SK-N-SH (cell line): ENCODE results near the gene SNRNP200. TPM values are rescaled to one million over a fixed set of nuclear protein-coding genes. Genes with fewer than 3 reads are reported as not detected.

ENCODE experiments used
- CTCF ChIA-PET: fragments of 300-600, 350-600 bp; formaldehyde crosslinking; extraction: SDS; loops from one replicate; lab custom pipeline; 2021; lab: Yijun Ruan, JAX
- POLR2A ChIA-PET: fragments of 350-600 bp; sonication (Branson Sonifier 250); formaldehyde crosslinking; extraction: SDS; loops from one replicate; lab custom pipeline; 2020; ENCODE audit warnings: antibody characterized with exemption, inconsistent platforms; lab: Yijun Ruan, JAX
- DNase-seq: peaks from one replicate; pipeline ENCODE4 v3.0.0; 2012
- H2AFZ ChIP-seq: fragments of 200-600 bp; sonication (generic); 2 replicates; pipeline ENCODE4 v1.8.1; 2016; ENCODE audit warnings: antibody characterized with exemption, mild to moderate bottlenecking, low read depth
- H3F3A ChIP-seq: fragments of 200-600 bp; sonication (generic); replicated peaks from 2 replicates; pipeline ENCODE3; 2016; ENCODE audit warnings: antibody characterized with exemption, mild to moderate bottlenecking; ENCODE audit not compliant: insufficient read depth
- H3K27ac ChIP-seq, 2 experiments: fragments of 200-500 bp in 1 of 2; fragments of 200-600 bp in 1 of 2; sonication (Bioruptor generic) in 1 of 2; sonication (generic), shearing (Covaris generic) in 1 of 2; 2 replicates each; pipeline versions ENCODE4 v1.5.1 to v1.6.1; 2014 to 2016; ENCODE audit warnings: low read depth in 2 of 2, inconsistent platforms in 1 of 2, low read length in 1 of 2, mild to moderate bottlenecking in 1 of 2, mixed read lengths in 1 of 2
- H3K27me3 ChIP-seq: fragments of 200-600 bp; sonication (generic), shearing (Covaris generic); 2 replicates; pipeline ENCODE4 v1.6.1; 2016; ENCODE audit warnings: mixed run types; ENCODE audit not compliant: insufficient read depth
- H3K36me3 ChIP-seq, 2 experiments: fragments of 200-500 bp in 1 of 2; fragments of 200-600 bp in 1 of 2; sonication (Bioruptor generic) in 1 of 2; sonication (generic) in 1 of 2; replicated peaks in 1 of 2; 2 replicates each; pipeline versions ENCODE3 to v1.5.1; 2014 to 2016; ENCODE audit warnings: low read length in 1 of 2, mild to moderate bottlenecking in 1 of 2; ENCODE audit not compliant: insufficient read depth in 2 of 2, control insufficient read depth in 1 of 2
- H3K4me1 ChIP-seq, 2 experiments: fragments of 200-500 bp in 1 of 2; fragments of 200-600 bp in 1 of 2; sonication (Bioruptor generic) in 1 of 2; sonication (generic), shearing (Covaris generic) in 1 of 2; 2 replicates each; pipeline versions ENCODE4 v1.5.1 to v1.6.1; 2014 to 2016; ENCODE audit warnings: low read depth in 1 of 2, low read length in 1 of 2, mixed run types in 1 of 2; ENCODE audit not compliant: insufficient read depth in 2 of 2, control insufficient read depth in 1 of 2
- H3K4me2 ChIP-seq: fragments of 200-600 bp; sonication (generic), shearing (Covaris generic); 2 replicates; pipeline ENCODE4 v1.6.1; 2017; ENCODE audit warnings: mixed run types
- H3K4me3 ChIP-seq, 2 experiments: fragments of 200-500 bp in 1 of 2; fragments of 200-600 bp in 1 of 2; sonication (Bioruptor generic) in 1 of 2; sonication (generic), shearing (Covaris generic) in 1 of 2; 2 replicates each; pipeline versions ENCODE4 v1.5.1 to v1.8.1; 2014 to 2016; ENCODE audit warnings: low read depth in 2 of 2, inconsistent platforms in 1 of 2, low read length in 1 of 2, mild to moderate bottlenecking in 1 of 2, mixed read lengths in 1 of 2, moderate library complexity in 1 of 2
- H3K79me2 ChIP-seq: fragments of 200-600 bp; sonication (generic); 2 replicates; pipeline ENCODE4 v1.8.1; 2017; ENCODE audit warnings: mild to moderate bottlenecking; ENCODE audit not compliant: insufficient read depth
- H3K9ac ChIP-seq: fragments of 200-600 bp; sonication (generic); 2 replicates; pipeline ENCODE4 v1.6.1; 2017; ENCODE audit warnings: mixed run types
- H3K9me2 ChIP-seq: fragments of 200-600 bp; sonication (generic); 2 replicates; pipeline ENCODE4 v1.6.1; 2017; ENCODE audit warnings: mixed run types
- H3K9me3 ChIP-seq: fragments of 200-600 bp; sonication (generic); 2 replicates; pipeline ENCODE4 v1.6.1; 2017; ENCODE audit warnings: mixed run types, mild to moderate bottlenecking, moderate library complexity
- H4K20me1 ChIP-seq: fragments of 200-600 bp; sonication (generic); 2 replicates; pipeline ENCODE4 v1.6.1; 2017; ENCODE audit warnings: mild to moderate bottlenecking, mixed run types; ENCODE audit not compliant: insufficient read depth
- CHD2 ChIP-seq: fragments of 150-350 bp; IDR thresholded peaks from 2 replicates; pipeline ENCODE4 v1.6.1; 2018; ENCODE audit warnings: low read length; ENCODE audit not compliant: partially characterized antibody
- EZH2phosphoT487 ChIP-seq: fragments of 200-600 bp; sonication (generic); IDR thresholded peaks from 2 replicates; pipeline ENCODE4 v1.6.1; 2017; ENCODE audit warnings: low read depth, mixed run types, mild to moderate bottlenecking, antibody characterized with exemption, moderate library complexity, borderline replicate concordance
- FOSL2 ChIP-seq: IDR thresholded peaks from 2 replicates; pipeline ENCODE4 v1.4.0; 2012; ENCODE audit warnings: low read depth, mild to moderate bottlenecking, moderate library complexity, borderline replicate concordance
- FOXJ3 ChIP-seq: sonication (generic); formaldehyde crosslinking; IDR thresholded peaks from 2 replicates; pipeline ENCODE4 v1.5.1; 2020; ENCODE audit warnings: mild to moderate bottlenecking, missing genetic modification reagents
- FOXM1 ChIP-seq: IDR thresholded peaks from 2 replicates; pipeline ENCODE4 v1.4.0; 2012; ENCODE audit warnings: low read depth, mild to moderate bottlenecking
- GABPA ChIP-seq: IDR thresholded peaks from 2 replicates; pipeline ENCODE4 v1.4.0; 2012; ENCODE audit warnings: low read depth, mild to moderate bottlenecking
- GATA2 ChIP-seq: sonication (generic); formaldehyde crosslinking; IDR thresholded peaks from 2 replicates; pipeline ENCODE4 v1.5.0; 2020; ENCODE audit warnings: mild to moderate bottlenecking, missing genetic modification reagents
- MEF2A ChIP-seq: IDR thresholded peaks from 2 replicates; pipeline ENCODE4 v1.4.0; 2012; ENCODE audit warnings: low read depth, borderline replicate concordance
- MXI1 ChIP-seq: IDR thresholded peaks from 2 replicates; pipeline ENCODE4 v1.6.1; 2012; ENCODE audit warnings: mild to moderate bottlenecking, low read depth, low read length, improper control_type of control experiment
- NFIC ChIP-seq: IDR thresholded peaks from 2 replicates; pipeline ENCODE4 v1.4.0; 2012; ENCODE audit warnings: borderline replicate concordance
- POLR2AphosphoS5 ChIP-seq: IDR thresholded peaks from 2 replicates; pipeline ENCODE4 v1.6.1; 2012; ENCODE audit warnings: low read depth, low read length
- RFX5 ChIP-seq: IDR thresholded peaks from 2 replicates; pipeline ENCODE4 v1.6.1; 2012; ENCODE audit warnings: mild to moderate bottlenecking, improper control_type of control experiment, low read length
- RXRA ChIP-seq: IDR thresholded peaks from 2 replicates; pipeline ENCODE4 v1.4.0; 2012; ENCODE audit warnings: low read depth, mild to moderate bottlenecking, borderline replicate concordance
- SIN3A ChIP-seq: IDR thresholded peaks from 2 replicates; pipeline ENCODE4 v1.6.1; 2012; ENCODE audit warnings: low read depth, mild to moderate bottlenecking, low read length, moderate library complexity, borderline replicate concordance
- TAF1 ChIP-seq: IDR thresholded peaks from 2 replicates; pipeline ENCODE4 v1.6.1; 2012; ENCODE audit warnings: low read depth, mild to moderate bottlenecking, low read length, moderate library complexity, borderline replicate concordance
- YY1 ChIP-seq: IDR thresholded peaks from 2 replicates; pipeline ENCODE4 v1.4.0; 2012; ENCODE audit warnings: low read depth, mild to moderate bottlenecking
- WGBS: methylation state at CpG from one replicate; pipeline ENCODE4 v1.1.6; 2017; ENCODE audit warnings: low lambda C conversion rate; 5-methylcytosine and 5-hydroxymethylcytosine counted together
- polyA plus RNA-seq, 3 experiments: library from polyadenylated mRNA; depleted of rRNA; stranded (reverse); fragments of >200 nt; gene quantifications; 2 replicates each; pipeline ENCODE4 v1.2.3, GENCODE V29; 2012
- TF ChIP-seq, protein P1 (sequence below): IDR thresholded peaks from 2 replicates; pipeline ENCODE4 v1.4.0; 2012; ENCODE audit warnings: low read depth, borderline replicate concordance
- TF ChIP-seq, protein P2 (sequence below): fragments of 150-350 bp; IDR thresholded peaks from 2 replicates; pipeline ENCODE4 v1.6.1; 2016; ENCODE audit warnings: mild to moderate bottlenecking, low read depth, low read length
- TF ChIP-seq, protein P3 (sequence below): IDR thresholded peaks from 2 replicates; pipeline ENCODE4 v1.6.1; 2012; ENCODE audit warnings: mild to moderate bottlenecking, low read depth, low read length, moderate library complexity

SNRNP200 gene
- polyA plus RNA-seq, 1 of the 3 experiments (the other 2 are of a cell fraction), result 165 TPM

- DNase-seq, result peak; percentile 90
- Histone ChIP-seq H3K36me3 (peaks cover 0 to 5% of the 10 kb centered on the region in 2 experiments), H3F3A (peaks cover 15% of the 10 kb centered on the region)
- TF ChIP-seq SIN3A, result peak; percentile 30; the same call in 1 of the 2 replicates
- no peak for TF ChIP-seq TAF1
- TF ChIP-seq POLR2AphosphoS5, result peak; percentile 33; the same call in 1 of the 2 replicates
- TF ChIP-seq RXRA, result no peak
- 0 out of 2 replicates have a peak, but pooled peaks have one; percentile 18 for TF ChIP-seq MXI1
- TF ChIP-seq, all 33 proteins: peak for 3
- Histone ChIP-seq H3K79me2 (no peaks in the 10 kb centered on the region), H3K9me2 (no peaks in the 10 kb centered on the region), H3K27me3 (no peaks in the 10 kb centered on the region), H3K4me1 (peaks cover 8 to 16% of the 10 kb centered on the region in 2 experiments; a peak in 1 of 4 replicates), H3K9me3 (no peaks in the 10 kb centered on the region), H3K27ac (peak within 1 kb of the TSS in 1 of 2 experiments; percentile 61; a peak in 1 of 4 replicates), H4K20me1 (no peaks in the 10 kb centered on the region), H3K4me3 (peak within 1 kb of the TSS; percentile 60 to 62), H2AFZ (peak within 1 kb of the TSS; percentile 91), H3K9ac (peak within 1 kb of the TSS; percentile 61), H3K4me2 (peak within 1 kb of the TSS; percentile 86)
- CTCF ChIA-PET, result interaction anchor here (0.6 to 1.2 kb wide), 4 partner anchors 9 to 84 kb away, joined by 3 to 5 read pairs (median 4); no protein-coding TSS in a partner anchor
- POLR2A ChIA-PET, result interaction anchor here (1.4 to 2.7 kb wide), 2 partner anchors 11 to 20 kb away, joined by 4 to 15 read pairs; partner anchors contain the start of genes NCAPH and SNRNP200
- WGBS, result 16% methylated on average over 29 of the region's 58 CpGs
These were observed 19.9 kb upstream of the SNRNP200 start, which contains the start of gene ITPRIPL1 for GRCh38 chr2:96325041-96325883. Gene ITPRIPL1 (plus strand): TSS chr2:96325317. CDS start chr2:96325840, 523 bp downstream.

DNA sequence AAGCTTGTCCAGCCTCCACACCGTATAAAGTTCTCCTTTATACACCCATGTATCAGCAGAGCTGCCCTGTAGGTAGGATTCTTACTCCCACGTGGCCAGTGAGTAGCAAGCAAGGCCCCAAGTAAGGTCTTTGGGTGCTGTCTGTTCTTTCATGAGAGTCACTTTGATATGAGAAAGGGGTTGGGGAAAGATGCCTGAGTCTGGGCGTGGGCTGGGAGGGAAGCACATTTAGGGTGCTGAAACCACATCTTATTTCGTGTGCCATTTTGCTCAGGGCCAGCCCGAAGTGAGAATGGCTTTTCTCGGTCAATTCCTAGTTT, 19.3 kb upstream of the SNRNP200 start:
- no peaks in the 10 kb centered on the region for H3K9me2 ChIP-seq
- H3K4me1 ChIP-seq, result peaks cover 6 to 16% of the 10 kb centered on the region in 2 experiments; a peak in 1 of 4 replicates
- no peaks in the 10 kb centered on the region for H3K9me3 ChIP-seq
- H3K36me3 ChIP-seq, result peaks cover 0 to 5% of the 10 kb centered on the region in 2 experiments
- peak overlapping the region; percentile 91 for H2AFZ ChIP-seq
- H3K27me3 ChIP-seq, result no peaks in the 10 kb centered on the region
- H3K4me3 ChIP-seq, result peak overlapping the region; percentile 60 to 62; a peak in 3 of 4 replicates
- no peaks in the 10 kb centered on the region for H3K79me2 ChIP-seq
- POLR2A ChIA-PET, result interaction anchor here (0.7 to 2.7 kb wide), 3 partner anchors 12 to 20 kb away, joined by 3 to 15 read pairs (median 4); partner anchors contain the start of genes NCAPH and SNRNP200
- H3K27ac ChIP-seq, result peak overlapping the region in 1 of 2 experiments; percentile 58; a peak in 1 of 4 replicates
- CTCF ChIA-PET, result interaction anchor here (0.6 to 1.2 kb wide), 4 partner anchors 9 to 84 kb away, joined by 3 to 5 read pairs (median 4); no protein-coding TSS in a partner anchor
- no peak overlapping the region for H3K9ac ChIP-seq
- 39% methylated on average over 6 of the region's 6 CpGs for WGBS
- H3F3A ChIP-seq, result peaks cover 11% of the 10 kb centered on the region
- peak overlapping the region; percentile 86 for H3K4me2 ChIP-seq
- DNase-seq, result no peak
- H4K20me1 ChIP-seq, result no peaks in the 10 kb centered on the region
- TF ChIP-seq GABPA (no peak), FOXJ3 (CRISPR knock-in tag) (no peak), NFIC (no peak), YY1 (no peak), CHD2 (no peak), POLR2AphosphoS5 (no peak), MXI1 (no peak), MEF2A (no peak), RFX5 (no peak), EZH2phosphoT487 (no peak), FOSL2 (no peak), GATA2 (CRISPR knock-in tag) (no peak), FOXM1 (no peak)
- TF ChIP-seq, protein P1, sequence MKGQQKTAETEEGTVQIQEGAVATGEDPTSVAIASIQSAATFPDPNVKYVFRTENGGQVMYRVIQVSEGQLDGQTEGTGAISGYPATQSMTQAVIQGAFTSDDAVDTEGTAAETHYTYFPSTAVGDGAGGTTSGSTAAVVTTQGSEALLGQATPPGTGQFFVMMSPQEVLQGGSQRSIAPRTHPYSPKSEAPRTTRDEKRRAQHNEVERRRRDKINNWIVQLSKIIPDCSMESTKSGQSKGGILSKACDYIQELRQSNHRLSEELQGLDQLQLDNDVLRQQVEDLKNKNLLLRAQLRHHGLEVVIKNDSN, result no peak
- TF ChIP-seq, protein P2, sequence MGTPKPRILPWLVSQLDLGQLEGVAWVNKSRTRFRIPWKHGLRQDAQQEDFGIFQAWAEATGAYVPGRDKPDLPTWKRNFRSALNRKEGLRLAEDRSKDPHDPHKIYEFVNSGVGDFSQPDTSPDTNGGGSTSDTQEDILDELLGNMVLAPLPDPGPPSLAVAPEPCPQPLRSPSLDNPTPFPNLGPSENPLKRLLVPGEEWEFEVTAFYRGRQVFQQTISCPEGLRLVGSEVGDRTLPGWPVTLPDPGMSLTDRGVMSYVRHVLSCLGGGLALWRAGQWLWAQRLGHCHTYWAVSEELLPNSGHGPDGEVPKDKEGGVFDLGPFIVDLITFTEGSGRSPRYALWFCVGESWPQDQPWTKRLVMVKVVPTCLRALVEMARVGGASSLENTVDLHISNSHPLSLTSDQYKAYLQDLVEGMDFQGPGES, result no peak
- TF ChIP-seq, protein P3, sequence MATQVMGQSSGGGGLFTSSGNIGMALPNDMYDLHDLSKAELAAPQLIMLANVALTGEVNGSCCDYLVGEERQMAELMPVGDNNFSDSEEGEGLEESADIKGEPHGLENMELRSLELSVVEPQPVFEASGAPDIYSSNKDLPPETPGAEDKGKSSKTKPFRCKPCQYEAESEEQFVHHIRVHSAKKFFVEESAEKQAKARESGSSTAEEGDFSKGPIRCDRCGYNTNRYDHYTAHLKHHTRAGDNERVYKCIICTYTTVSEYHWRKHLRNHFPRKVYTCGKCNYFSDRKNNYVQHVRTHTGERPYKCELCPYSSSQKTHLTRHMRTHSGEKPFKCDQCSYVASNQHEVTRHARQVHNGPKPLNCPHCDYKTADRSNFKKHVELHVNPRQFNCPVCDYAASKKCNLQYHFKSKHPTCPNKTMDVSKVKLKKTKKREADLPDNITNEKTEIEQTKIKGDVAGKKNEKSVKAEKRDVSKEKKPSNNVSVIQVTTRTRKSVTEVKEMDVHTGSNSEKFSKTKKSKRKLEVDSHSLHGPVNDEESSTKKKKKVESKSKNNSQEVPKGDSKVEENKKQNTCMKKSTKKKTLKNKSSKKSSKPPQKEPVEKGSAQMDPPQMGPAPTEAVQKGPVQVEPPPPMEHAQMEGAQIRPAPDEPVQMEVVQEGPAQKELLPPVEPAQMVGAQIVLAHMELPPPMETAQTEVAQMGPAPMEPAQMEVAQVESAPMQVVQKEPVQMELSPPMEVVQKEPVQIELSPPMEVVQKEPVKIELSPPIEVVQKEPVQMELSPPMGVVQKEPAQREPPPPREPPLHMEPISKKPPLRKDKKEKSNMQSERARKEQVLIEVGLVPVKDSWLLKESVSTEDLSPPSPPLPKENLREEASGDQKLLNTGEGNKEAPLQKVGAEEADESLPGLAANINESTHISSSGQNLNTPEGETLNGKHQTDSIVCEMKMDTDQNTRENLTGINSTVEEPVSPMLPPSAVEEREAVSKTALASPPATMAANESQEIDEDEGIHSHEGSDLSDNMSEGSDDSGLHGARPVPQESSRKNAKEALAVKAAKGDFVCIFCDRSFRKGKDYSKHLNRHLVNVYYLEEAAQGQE, result no peak
